Naive thymus-derived CD4-positive, alpha-beta T cell (primary cell): ENCODE measurements around the gene CAMK2G. TPM values are rescaled to one million over a fixed set of nuclear protein-coding genes. Genes with fewer than 3 reads are reported as not detected.
A peak's percentile ranks its signal among the peaks of the same experiment; 100 is the strongest.

Source experiments
- ATAC-seq: fragments of 150-1000 bp; cut with Tn5 transposase; 2 replicates; pipeline ENCODE4 v1.10.0; 2021; ENCODE audit warnings: mild to moderate bottlenecking, moderate library complexity
- CTCF ChIA-PET: fragments of 350-600 bp; sonication (Branson Sonifier 250); formaldehyde crosslinking; loops from one replicate; lab custom pipeline; 2021; ENCODE audit warnings: antibody characterized with exemption; lab: Charles Lee
- POLR2A ChIA-PET: fragments of 350-600 bp; sonication (Branson Sonifier 250); formaldehyde crosslinking; loops from one replicate; lab custom pipeline; 2021; ENCODE audit warnings: antibody characterized with exemption, inconsistent platforms; lab: Charles Lee
- DNase-seq, 9 donors: peaks; one replicate each; pipeline versions ENCODE4 v3.0.0 to v3.0.0-alpha.2; 2020 to 2022; ENCODE audit warnings: mixed read lengths in 1 of 9
- H3K27ac ChIP-seq: one replicate; pipeline ENCODE4 v1.7.0; 2013; ENCODE audit warnings: mild to moderate bottlenecking, low read depth, low read length, moderate library complexity
- H3K27me3 ChIP-seq, 2 donors: one replicate each; pipeline ENCODE4 v1.7.0; 2013; ENCODE audit warnings: low read length in 2 of 2, mild to moderate bottlenecking in 2 of 2, moderate library complexity in 2 of 2; ENCODE audit not compliant: control insufficient read depth in 2 of 2, insufficient read depth in 2 of 2
- H3K36me3 ChIP-seq, 3 experiments: 1 replicate in 2 of 3; 2 replicates in 1 of 3; pipeline ENCODE4 v1.7.0; 2013; ENCODE audit warnings: low read length in 3 of 3, mild to moderate bottlenecking in 3 of 3, moderate library complexity in 1 of 3; ENCODE audit not compliant: insufficient read depth in 3 of 3, control insufficient read depth in 2 of 3
- H3K4me1 ChIP-seq, 2 donors: one replicate each; pipeline ENCODE4 v1.7.0; 2013; ENCODE audit warnings: low read length in 2 of 2, mild to moderate bottlenecking in 2 of 2, moderate library complexity in 1 of 2; ENCODE audit not compliant: control insufficient read depth in 2 of 2, insufficient read depth in 2 of 2
- H3K4me3 ChIP-seq: 2 replicates; pipeline ENCODE4 v1.7.0; 2013; ENCODE audit warnings: mild to moderate bottlenecking, low read length
- H3K9me3 ChIP-seq, 3 experiments: 1 replicate in 2 of 3; 2 replicates in 1 of 3; pipeline ENCODE4 v1.7.0; 2013; ENCODE audit warnings: low read length in 3 of 3; ENCODE audit not compliant: control insufficient read depth in 2 of 3
- H3K27ac Mint-ChIP-seq, 9 donors: one replicate each; pipeline ENCODE4 v1.8.0; 2020 to 2022; ENCODE audit warnings: mixed read lengths in 9 of 9, mild to moderate bottlenecking in 8 of 9, moderate library complexity in 5 of 9, inconsistent platforms in 2 of 9
- H3K27me3 Mint-ChIP-seq, 5 donors: one replicate each; pipeline ENCODE4 v1.8.0; 2021 to 2022; ENCODE audit warnings: mixed read lengths in 5 of 5, mild to moderate bottlenecking in 1 of 5
- H3K36me3 Mint-ChIP-seq, 5 donors: one replicate each; pipeline ENCODE4 v1.8.0; 2020 to 2022; ENCODE audit warnings: mixed read lengths in 5 of 5, mild to moderate bottlenecking in 3 of 5, inconsistent platforms in 1 of 5
- H3K4me1 Mint-ChIP-seq, 7 donors: one replicate each; pipeline ENCODE4 v1.8.0; 2020 to 2022; ENCODE audit warnings: mixed read lengths in 7 of 7, mild to moderate bottlenecking in 3 of 7, inconsistent platforms in 1 of 7
- H3K4me3 Mint-ChIP-seq, 10 donors: one replicate each; pipeline ENCODE4 v1.8.0; 2020 to 2022; ENCODE audit warnings: mild to moderate bottlenecking in 10 of 10, mixed read lengths in 10 of 10, moderate library complexity in 6 of 10, inconsistent platforms in 2 of 10
- H3K9me3 Mint-ChIP-seq, 11 donors: one replicate each; pipeline ENCODE4 v1.8.0; 2020 to 2022; ENCODE audit warnings: mixed read lengths in 11 of 11, mild to moderate bottlenecking in 4 of 11, inconsistent platforms in 1 of 11, moderate library complexity in 1 of 11
- intact Hi-C, 2 donors: fragments of 100-400 bp; cut with micrococcal nuclease; formaldehyde crosslinking; loops; one replicate each; pipeline ENCODE4 v1.15.1; 2023
- polyA plus RNA-seq, 2 donors: library from polyadenylated mRNA; unstranded; fragments of 300-500 nt; fragmentation: Illumina TruSeq; gene quantifications; one replicate each; pipeline ENCODE4 v1.2.3, GENCODE V29; 2021
- total RNA-seq, 6 experiments: library from RNA in 5 of 6; stranded (reverse) in 5 of 6; gene quantifications; 1 replicate in 5 of 6; 2 replicates in 1 of 6; pipeline ENCODE4 v1.2.3 and lab custom pipeline; 2021 to 2026

Gene CAMK2G
- total and polyA plus RNA-seq, 7 experiments from 2014 or later, result 5.6 to 70.9 (median 54.6) TPM

- Mint-ChIP-seq H3K9me3 (peaks cover 0 to 2% (median 0%) of the 10 kb centered on the region in 11 donors), H3K4me3 (peak within 1 kb of the TSS; percentile 87 to 100 (median 98)), H3K36me3 (peaks cover 0 to 16% (median 5%) of the 10 kb centered on the region in 5 donors), H3K27ac (peak within 1 kb of the TSS; percentile 89 to 100 (median 98)), H3K4me1 (peaks cover 35 to 65% (median 59%) of the 10 kb centered on the region in 7 donors), H3K27me3 (no peaks in the 10 kb centered on the region)
- DNase-seq (peak; percentile 73 to 92 (median 88)), ATAC-seq (peak; percentile 76)
- POLR2A ChIA-PET, result interaction anchor here (0.6 to 13.2 kb wide), 7 partner anchors 11 to 301 kb away, joined by 3 to 185 read pairs (median 6); partner anchors contain the start of genes NDST2 and SEC24C
- Histone ChIP-seq H3K27me3 (no peaks in the 10 kb centered on the region), H3K27ac (peak within 1 kb of the TSS; percentile 92), H3K36me3 (peaks cover 5 to 12% (median 8%) of the 10 kb centered on the region in 3 experiments), H3K4me3 (peak within 1 kb of the TSS; percentile 98), H3K4me1 (peaks cover 32 to 36% of the 10 kb centered on the region in 2 donors), H3K9me3 (no peaks in the 10 kb centered on the region)
- CTCF ChIA-PET, result interaction anchor here (0.8 to 1.4 kb wide), 6 partner anchors 9 to 97 kb away, joined by 3 to 10 read pairs (median 4); partner anchors contain the start of gene CAMK2G
- intact Hi-C loops, result loop anchor here in 1 of 2 donors (1.0 to 5.0 kb wide), 2 partner anchors 10 to 155 kb away; a partner anchor contains a TSS
These were observed 92.2 kb downstream of the CAMK2G start, which contains the start of gene CHCHD1 for GRCh38 chr10:73781879-73782748. TSS of gene CHCHD1 (plus strand) at chr10:73782048. CDS start at chr10:73782076, 28 bp downstream.

DNA sequence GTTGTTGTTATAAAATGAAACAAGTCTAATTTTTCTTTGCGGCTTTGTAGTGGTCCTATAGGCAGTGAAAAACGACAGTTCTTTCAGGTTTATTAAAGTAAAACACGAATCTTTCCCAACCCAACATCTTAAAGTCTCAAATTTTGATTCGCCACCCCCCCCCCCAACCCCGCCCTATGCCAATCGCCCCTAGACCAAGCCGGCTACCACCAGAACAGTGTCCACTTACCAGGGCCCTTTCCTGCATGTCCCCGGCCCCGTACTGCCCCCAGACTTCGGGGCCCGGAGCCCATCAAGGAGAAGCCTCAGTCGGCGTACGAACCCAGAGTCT is 92.8 kb downstream of the CAMK2G start:
- Histone ChIP-seq H3K27me3 (no peaks in the 10 kb centered on the region), H3K36me3 (peaks cover 5 to 12% (median 12%) of the 10 kb centered on the region in 3 experiments), H3K4me1 (peaks cover 29 to 30% of the 10 kb centered on the region in 2 donors), H3K4me3 (peak overlapping the region; percentile 98), H3K9me3 (no peaks in the 10 kb centered on the region), H3K27ac (peak overlapping the region; percentile 92)
- Mint-ChIP-seq H3K36me3 (peaks cover 0 to 19% (median 8%) of the 10 kb centered on the region in 5 donors), H3K27ac (peak overlapping the region; percentile 89 to 100 (median 98)), H3K9me3 (peaks cover 0 to 2% (median 0%) of the 10 kb centered on the region in 11 donors), H3K4me1 (peaks cover 38 to 64% (median 60%) of the 10 kb centered on the region in 7 donors), H3K27me3 (no peaks in the 10 kb centered on the region), H3K4me3 (peak overlapping the region; percentile 87 to 100 (median 98))
- DNase-seq (no peak), ATAC-seq (no peak)
- POLR2A ChIA-PET, result interaction anchor here (0.7 to 13.2 kb wide), 6 partner anchors 10 to 51 kb away, joined by 3 to 185 read pairs (median 16); partner anchors contain the start of genes NDST2 and SEC24C
- intact Hi-C loops, result loop anchor here in 1 of 2 donors (1.0 to 5.0 kb wide), 2 partner anchors 9 to 154 kb away; a partner anchor contains a TSS
- CTCF ChIA-PET, result interaction anchor here (0.8 to 1.4 kb wide), 5 partner anchors 9 to 98 kb away, joined by 3 to 10 read pairs (median 4); partner anchors contain the start of gene CAMK2G

- peaks cover 24 to 25% of the 10 kb centered on the region in 2 donors for H3K4me1 ChIP-seq
- ChIA-PET CTCF (interaction anchor here (0.8 to 1.3 kb wide), 2 partner anchors 9 to 11 kb away, joined by 3 to 10 read pairs; a partner anchor contains a TSS), POLR2A (interaction anchor here (0.6 to 13.2 kb wide), 6 partner anchors 10 to 231 kb away, joined by 3 to 185 read pairs (median 16); partner anchors contain the start of genes NDST2 and SEC24C)
- peak overlapping the region; percentile 87 to 100 (median 98) for H3K4me3 Mint-ChIP-seq
- H3K4me1 Mint-ChIP-seq, result peaks cover 33 to 60% (median 54%) of the 10 kb centered on the region in 7 donors
- H3K27ac Mint-ChIP-seq, result peak overlapping the region; percentile 47 to 99 (median 89)
- peaks cover 0 to 17% (median 7%) of the 10 kb centered on the region in 5 donors for H3K36me3 Mint-ChIP-seq
- H3K9me3 Mint-ChIP-seq, result peaks cover 0 to 2% (median 0%) of the 10 kb centered on the region in 11 donors
- H3K4me3 ChIP-seq, result peak overlapping the region; percentile 98
- no peaks in the 10 kb centered on the region for H3K27me3 Mint-ChIP-seq
- intact Hi-C loops, result loop anchor here in 1 of 2 donors (1.0 to 5.0 kb wide), 2 partner anchors 9 to 154 kb away; a partner anchor contains a TSS
- H3K27me3 ChIP-seq, result no peaks in the 10 kb centered on the region
- peaks cover 5 to 16% (median 12%) of the 10 kb centered on the region in 3 experiments for H3K36me3 ChIP-seq
- no peaks in the 10 kb centered on the region for H3K9me3 ChIP-seq
- DNase-seq (no peak), ATAC-seq (no peak)
- peak overlapping the region; percentile 92 for H3K27ac ChIP-seq
These were observed 93.4 kb downstream of the CAMK2G start for GRCh38 chr10:73780966-73781365.

GRCh38 chr10:73780301-73780700 is 94.1 kb downstream of the CAMK2G start:
- peaks cover 5 to 23% (median 17%) of the 10 kb centered on the region in 3 experiments for H3K36me3 ChIP-seq
- no peak for DNase-seq
- intact Hi-C loops, result loop anchor here in 1 of 2 donors (5.0 kb wide), 1 partner anchor 153 kb away; no protein-coding TSS in a partner anchor
- ATAC-seq, result no peak
- peaks cover 35 to 63% (median 59%) of the 10 kb centered on the region in 7 donors for H3K4me1 Mint-ChIP-seq
- H3K36me3 Mint-ChIP-seq, result peaks cover 0 to 24% (median 7%) of the 10 kb centered on the region in 5 donors
- ChIA-PET CTCF (interaction anchor here (1.2 kb wide), 1 partner anchor 12 kb away, joined by 3 read pairs; no protein-coding TSS in a partner anchor), POLR2A (interaction anchor here (0.6 to 13.2 kb wide), 5 partner anchors 9 to 230 kb away, joined by 3 to 185 read pairs (median 26); partner anchors contain the start of genes NDST2 and SEC24C)
- H3K4me1 ChIP-seq, result peaks cover 26 to 30% of the 10 kb centered on the region in 2 donors
- H3K9me3 Mint-ChIP-seq, result peaks cover 0 to 1% (median 0%) of the 10 kb centered on the region in 11 donors
- H3K27ac Mint-ChIP-seq, result peak overlapping the region in 8 of 9 donors; percentile 27 to 98 (median 72)
- H3K27me3 ChIP-seq, result no peaks in the 10 kb centered on the region
- peak overlapping the region; percentile 92 for H3K27ac ChIP-seq
- H3K9me3 ChIP-seq, result no peaks in the 10 kb centered on the region
- H3K4me3 ChIP-seq, result no peak overlapping the region
- H3K27me3 Mint-ChIP-seq, result no peaks in the 10 kb centered on the region
- peak overlapping the region; percentile 87 to 100 (median 98) for H3K4me3 Mint-ChIP-seq

DNA sequence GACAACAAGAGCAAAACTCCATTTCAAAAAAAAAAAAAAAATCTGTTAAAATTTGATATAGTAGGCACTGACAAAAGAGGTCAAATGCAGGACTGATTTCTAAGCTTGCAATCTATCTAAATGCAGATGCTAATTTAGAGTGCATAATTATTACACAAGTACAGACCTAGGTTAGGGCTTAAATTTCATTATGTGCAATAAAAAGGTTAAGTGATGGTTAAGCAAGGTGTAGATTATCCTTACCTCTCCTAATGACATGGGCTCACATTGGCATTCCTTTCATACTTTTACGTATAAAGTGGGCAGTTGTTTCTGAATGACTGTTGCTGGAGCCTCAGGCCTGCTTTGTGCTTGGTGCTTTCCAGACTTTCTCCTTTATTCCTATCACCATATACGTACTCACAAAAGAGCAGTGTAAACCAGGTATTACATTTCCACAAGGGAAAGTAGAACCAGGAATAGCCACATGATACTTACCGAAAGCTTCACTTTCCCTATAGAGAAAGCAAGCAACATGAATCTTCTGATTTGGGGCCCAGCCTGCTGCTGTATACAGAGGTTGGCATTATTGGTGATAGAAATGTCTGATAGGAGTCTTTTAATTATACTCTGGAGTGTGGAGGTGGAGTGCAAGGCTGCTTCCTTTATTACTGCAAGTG is 94.7 kb downstream of the CAMK2G start:
- Mint-ChIP-seq H3K9me3 (no peaks in the 10 kb centered on the region), H3K36me3 (peaks cover 0 to 29% (median 7%) of the 10 kb centered on the region in 5 donors), H3K4me1 (peaks cover 35 to 63% (median 59%) of the 10 kb centered on the region in 7 donors), H3K27ac (peak overlapping the region in 8 of 9 donors; percentile 5 to 98 (median 49)), H3K27me3 (no peaks in the 10 kb centered on the region), H3K4me3 (peak overlapping the region; percentile 31 to 100 (median 70))
- Histone ChIP-seq H3K36me3 (peaks cover 5 to 23% (median 17%) of the 10 kb centered on the region in 3 experiments), H3K4me1 (peaks cover 27 to 32% of the 10 kb centered on the region in 2 donors), H3K27me3 (no peaks in the 10 kb centered on the region), H3K4me3 (no peak overlapping the region), H3K9me3 (no peaks in the 10 kb centered on the region), H3K27ac (peak overlapping the region; percentile 22)
- ATAC-seq (no peak), DNase-seq (no peak)
- ChIA-PET POLR2A (interaction anchor here (0.6 to 13.2 kb wide), 5 partner anchors 8 to 43 kb away, joined by 3 to 185 read pairs (median 26); partner anchors contain the start of genes NDST2 and SEC24C), CTCF (interaction anchor here (0.7 to 1.2 kb wide), 3 partner anchors 11 to 210 kb away, joined by 3 read pairs; no protein-coding TSS in a partner anchor)
- intact Hi-C loops, result loop anchor here in 1 of 2 donors (5.0 to 10.0 kb wide), 2 partner anchors 152 to 365 kb away; partner anchors contain the start of gene ANXA7
